ENCODE data around the gene PIK3R6.

PIK3R6 gene

GRCh38 chr17:8867361-8867981 is at the start of gene PIK3R6:
Gene PIK3R6, minus strand, starts transcription at chr17:8867674. Its CDS starts 17,880 bp downstream, at chr17:8849794.
- DNase-seq: no peak

- DNase-seq: no peak
Observed at GRCh38 chr17:8916466-8916865, 49.0 kb upstream of the PIK3R6 start.

- no peak for DNase-seq
Observed at GRCh38 chr17:8914554-8914953, 47.1 kb upstream of the PIK3R6 start.

- no peak for DNase-seq
Observed at GRCh38 chr17:8913879-8914278, 46.4 kb upstream of the PIK3R6 start.

GRCh38 chr17:8913091-8913490 is 45.6 kb upstream of the PIK3R6 start:
- DNase-seq: no peak

- DNase-seq: no peak
Observed at GRCh38 chr17:8912084-8912981, 44.9 kb upstream of the PIK3R6 start.

GRCh38 chr17:8910969-8911604 is 43.6 kb upstream of the PIK3R6 start:
- DNase-seq: no peak

GRCh38 chr17:8909586-8910270 is 42.3 kb upstream of the PIK3R6 start:
- DNase-seq: no peak

GRCh38 chr17:8905331-8905730 is 37.9 kb upstream of the PIK3R6 start:
- no peak for DNase-seq

- no peak for DNase-seq
Observed at GRCh38 chr17:8904686-8905085, 37.2 kb upstream of the PIK3R6 start.

- DNase-seq: no peak
Observed at GRCh38 chr17:8904201-8904600, 36.7 kb upstream of the PIK3R6 start.

GRCh38 chr17:8900626-8901585 is 33.4 kb upstream of the PIK3R6 start:
- DNase-seq: no peak

- no peak for DNase-seq
Observed at GRCh38 chr17:8900207-8900606, 32.7 kb upstream of the PIK3R6 start.

- no peak for DNase-seq
Observed at GRCh38 chr17:8898636-8899035, 31.2 kb upstream of the PIK3R6 start.

- DNase-seq: no peak
Observed at GRCh38 chr17:8898126-8898525, 30.7 kb upstream of the PIK3R6 start.

- DNase-seq: no peak
Observed at GRCh38 chr17:8896641-8897635, 29.5 kb upstream of the PIK3R6 start.

GRCh38 chr17:8896087-8896486 is 28.6 kb upstream of the PIK3R6 start:
- DNase-seq: no peak

GRCh38 chr17:8894673-8895578 is 27.5 kb upstream of the PIK3R6 start:
- no peak for DNase-seq

GRCh38 chr17:8894202-8894671 is 26.8 kb upstream of the PIK3R6 start:
- DNase-seq: no peak
